Measurements from ENCODE around the gene KIAA1755.
A peak's percentile ranks its signal among the peaks of the same experiment; 100 is the strongest.
"Not testable (repeated sequence)": the region's sequence is repeated elsewhere in the genome, so short reads cannot be mapped to it uniquely, and the experiment has no call there.

KIAA1755 gene

GRCh38 chr20:38283236-38283635 lies 22.7 kb upstream of the KIAA1755 start:
- DNase-seq (ENCODE audit: low read depth, low spot score) = no peak
- TF ChIP-seq CTCF (IDR thresholded peaks at IDR 0.05; ENCODE audit: low read depth, low read length) = no peak
- no peak overlapping the region for H3K4me3 ChIP-seq (ENCODE audit: low read depth, low read length)
- in situ Hi-C loops (cut with HindIII; ENCODE audit: low sequenced_read_pairs) = no loop called here

- DNase-seq (ENCODE audit: low read depth, low spot score); H3K4me3 ChIP-seq (ENCODE audit: low read depth, low read length); in situ Hi-C loops (cut with HindIII; ENCODE audit: low sequenced_read_pairs): not testable (repeated sequence)
These were observed 20.8 kb upstream of the KIAA1755 start for GRCh38 chr20:38281176-38281915.

- no peak for DNase-seq (ENCODE audit: low read depth, low spot score)
- in situ Hi-C loops (cut with HindIII; ENCODE audit: low sequenced_read_pairs) = no loop called here
These were observed 18.2 kb upstream of the KIAA1755 start for GRCh38 chr20:38278763-38279162.

GRCh38 chr20:38278131-38278530 lies 17.6 kb upstream of the KIAA1755 start:
- no peak overlapping the region for H3K4me3 ChIP-seq (ENCODE audit: low read depth, low read length)
- peak; percentile 90 for DNase-seq (ENCODE audit: low read depth, low spot score)
- TF ChIP-seq CTCF (IDR thresholded peaks at IDR 0.05; ENCODE audit: low read depth, low read length) = no peak
- in situ Hi-C loops (cut with HindIII; ENCODE audit: low sequenced_read_pairs) = no loop called here

More at GRCh38 chr20:38278763-38279162, 18.2 kb upstream of the KIAA1755 start:
- no peak overlapping the region for H3K4me3 ChIP-seq (ENCODE audit: low read depth, low read length)
- TF ChIP-seq CTCF (IDR thresholded peaks at IDR 0.05; ENCODE audit: low read depth, low read length) = no peak

- TF ChIP-seq CTCF (IDR thresholded peaks at IDR 0.05; ENCODE audit: low read depth, low read length) = no peak
- in situ Hi-C loops (cut with HindIII; ENCODE audit: low sequenced_read_pairs) = no loop called here
These were observed 17.2 kb upstream of the KIAA1755 start for GRCh38 chr20:38277691-38278090.

GRCh38 chr20:38277285-38277684 lies 16.8 kb upstream of the KIAA1755 start:
- H3K4me3 ChIP-seq (ENCODE audit: low read depth, low read length) = no peak overlapping the region
- no peak for TF ChIP-seq CTCF (IDR thresholded peaks at IDR 0.05; ENCODE audit: low read depth, low read length)
- in situ Hi-C loops (cut with HindIII; ENCODE audit: low sequenced_read_pairs) = no loop called here
- DNase-seq (ENCODE audit: low read depth, low spot score) = no peak

More at GRCh38 chr20:38277691-38278090, 17.2 kb upstream of the KIAA1755 start:
- H3K4me3 ChIP-seq (ENCODE audit: low read depth, low read length) = no peak overlapping the region
- no peak for DNase-seq (ENCODE audit: low read depth, low spot score)

- in situ Hi-C loops (cut with HindIII; ENCODE audit: low sequenced_read_pairs) = no loop called here
- TF ChIP-seq CTCF (IDR thresholded peaks at IDR 0.05; ENCODE audit: low read depth, low read length) = no peak
- no peak overlapping the region for H3K4me3 ChIP-seq (ENCODE audit: low read depth, low read length)
- peak; percentile 87 for DNase-seq (ENCODE audit: low read depth, low spot score)
These were observed 15.4 kb upstream of the KIAA1755 start for GRCh38 chr20:38275815-38276550.

Data from astrocyte of the spinal cord (primary cell).